ENCODE results near the gene NXNL1. TPM values are rescaled to one million over a fixed set of nuclear protein-coding genes. Genes with fewer than 3 reads are reported as not detected.

The NXNL1 gene
- total and polyA plus RNA-seq, 5 donors from 2014 or later = not detected

DNA sequence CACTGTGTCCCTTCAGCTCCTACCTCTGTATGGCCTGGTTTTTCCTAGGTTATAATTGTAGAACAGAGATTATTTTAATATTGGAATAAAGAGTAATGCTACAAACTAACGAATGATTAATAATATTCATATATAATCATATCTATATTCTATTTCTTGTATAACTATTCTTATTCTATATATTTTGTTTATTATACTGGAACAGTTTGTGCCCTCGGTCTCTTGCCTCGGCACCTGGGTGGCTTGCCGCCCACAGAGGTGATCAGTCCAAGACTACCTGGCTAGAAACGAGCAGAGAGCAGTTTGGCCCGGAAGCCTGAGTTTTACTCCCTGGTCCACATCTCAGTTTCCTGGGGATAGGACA is 5.7 kb upstream of the NXNL1 start:
- H3K4me3 ChIP-seq (ENCODE audit: low read depth, low read length) = no peak overlapping the region
- no peaks in the 10 kb centered on the region for H3K9me3 Mint-ChIP-seq
- no peaks in the 10 kb centered on the region for H3K27me3 ChIP-seq (ENCODE audit: control insufficient read depth, insufficient read depth, low read length)
- H3K27me3 Mint-ChIP-seq = peaks cover 8% of the 10 kb centered on the region
- no peaks in the 10 kb centered on the region for H3K9me3 ChIP-seq (ENCODE audit: control insufficient read depth in 2 of 2, low read length in 2 of 2)
- peak overlapping the region in 2 of 4 donors; percentile 56 to 69 for H3K4me3 Mint-ChIP-seq
- no peak for DNase-seq
- no peaks in the 10 kb centered on the region for H3K36me3 Mint-ChIP-seq
- peaks cover 26% of the 10 kb centered on the region for H3K4me1 ChIP-seq (ENCODE audit: control insufficient read depth, insufficient read depth, low read length, poor library complexity, severe bottlenecking)
- H3K27ac ChIP-seq (ENCODE audit: insufficient read depth, low read length, poor library complexity, severe bottlenecking) = no peak overlapping the region
- H3K4me1 Mint-ChIP-seq = peaks cover 5 to 26% (median 13%) of the 10 kb centered on the region in 4 donors
- peak overlapping the region in 1 of 3 donors; percentile 60 for H3K27ac Mint-ChIP-seq
- ATAC-seq (ENCODE audit: low read depth in 2 of 2) = no peak
- no peaks in the 10 kb centered on the region for H3K36me3 ChIP-seq (ENCODE audit: control insufficient read depth, insufficient read depth, low read length)

DNA sequence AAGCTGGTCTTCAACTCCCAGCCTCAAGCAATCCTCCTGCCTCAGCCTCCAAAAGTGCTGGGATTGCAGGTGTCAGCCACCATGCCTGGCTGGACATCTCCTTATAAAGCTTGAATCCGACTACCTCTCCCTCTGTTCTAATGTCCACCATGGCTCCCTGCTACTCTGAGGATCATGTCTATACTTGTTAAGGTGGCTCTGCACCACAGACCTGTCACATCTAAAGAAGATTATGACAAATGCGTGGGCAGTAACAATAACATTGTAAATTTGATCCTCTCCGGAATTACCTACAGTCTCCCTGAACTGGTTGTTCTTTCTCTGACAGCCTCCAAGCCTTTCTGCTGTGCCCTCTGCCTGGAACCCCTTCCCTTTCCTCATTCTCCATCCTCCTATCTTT is 1.8 kb downstream of the NXNL1 start:
- H3K4me1 Mint-ChIP-seq = peaks cover 0 to 8% (median under 1%) of the 10 kb centered on the region in 4 donors
- no peak overlapping the region for H3K27ac ChIP-seq (ENCODE audit: insufficient read depth, low read length, poor library complexity, severe bottlenecking)
- peaks cover 3% of the 10 kb centered on the region for H3K27me3 ChIP-seq (ENCODE audit: control insufficient read depth, insufficient read depth, low read length)
- no peaks in the 10 kb centered on the region for H3K9me3 Mint-ChIP-seq
- DNase-seq = no peak
- peaks cover 36% of the 10 kb centered on the region for H3K27me3 Mint-ChIP-seq
- no peaks in the 10 kb centered on the region for H3K36me3 Mint-ChIP-seq
- ATAC-seq (ENCODE audit: low read depth in 2 of 2) = no peak
- H3K4me3 Mint-ChIP-seq = no peak overlapping the region
- H3K4me1 ChIP-seq (ENCODE audit: control insufficient read depth, insufficient read depth, low read length, poor library complexity, severe bottlenecking) = no peaks in the 10 kb centered on the region
- no peak overlapping the region for H3K27ac Mint-ChIP-seq
- no peaks in the 10 kb centered on the region for H3K9me3 ChIP-seq (ENCODE audit: control insufficient read depth in 2 of 2, low read length in 2 of 2)
- no peak overlapping the region for H3K4me3 ChIP-seq (ENCODE audit: low read depth, low read length)
- no peaks in the 10 kb centered on the region for H3K36me3 ChIP-seq (ENCODE audit: control insufficient read depth, insufficient read depth, low read length)

DNA sequence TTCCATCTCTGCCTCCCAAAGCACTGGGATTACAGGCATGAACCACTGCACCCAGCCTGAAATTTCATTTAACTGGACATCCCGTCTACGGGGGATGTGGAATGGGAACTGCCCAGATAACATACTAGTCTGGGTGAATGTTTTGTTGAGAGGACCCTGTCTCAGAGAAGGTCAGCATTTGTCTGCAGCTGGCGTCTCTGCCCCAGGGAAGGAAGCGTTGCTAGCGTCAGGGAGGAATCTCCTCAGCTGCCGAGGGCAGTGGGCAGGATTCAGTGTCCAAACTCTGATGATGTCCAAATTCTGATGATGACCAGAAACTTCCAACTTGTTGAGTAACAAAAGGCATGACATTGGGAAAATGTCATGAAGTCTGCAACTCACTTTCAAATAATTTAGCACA is 3.1 kb downstream of the NXNL1 start:
- Mint-ChIP-seq H3K9me3 (peaks cover 0 to 1% (median 0%) of the 10 kb centered on the region in 7 donors), H3K27ac (no peak overlapping the region), H3K4me1 (peaks cover 0 to 11% (median 5%) of the 10 kb centered on the region in 4 donors), H3K4me3 (no peak overlapping the region), H3K36me3 (no peaks in the 10 kb centered on the region), H3K27me3 (peaks cover 41% of the 10 kb centered on the region)
- no peak overlapping the region for H3K27ac ChIP-seq (ENCODE audit: insufficient read depth, low read length, poor library complexity, severe bottlenecking)
- no peaks in the 10 kb centered on the region for H3K9me3 ChIP-seq (ENCODE audit: control insufficient read depth in 2 of 2, low read length in 2 of 2)
- H3K4me1 ChIP-seq (ENCODE audit: control insufficient read depth, insufficient read depth, low read length, poor library complexity, severe bottlenecking) = no peaks in the 10 kb centered on the region
- no peak for ATAC-seq (ENCODE audit: low read depth in 2 of 2)
- no peak overlapping the region for H3K4me3 ChIP-seq (ENCODE audit: low read depth, low read length)
- H3K36me3 ChIP-seq (ENCODE audit: control insufficient read depth, insufficient read depth, low read length) = no peaks in the 10 kb centered on the region
- DNase-seq = no peak
- H3K27me3 ChIP-seq (ENCODE audit: control insufficient read depth, insufficient read depth, low read length) = peaks cover 3% of the 10 kb centered on the region

DNA sequence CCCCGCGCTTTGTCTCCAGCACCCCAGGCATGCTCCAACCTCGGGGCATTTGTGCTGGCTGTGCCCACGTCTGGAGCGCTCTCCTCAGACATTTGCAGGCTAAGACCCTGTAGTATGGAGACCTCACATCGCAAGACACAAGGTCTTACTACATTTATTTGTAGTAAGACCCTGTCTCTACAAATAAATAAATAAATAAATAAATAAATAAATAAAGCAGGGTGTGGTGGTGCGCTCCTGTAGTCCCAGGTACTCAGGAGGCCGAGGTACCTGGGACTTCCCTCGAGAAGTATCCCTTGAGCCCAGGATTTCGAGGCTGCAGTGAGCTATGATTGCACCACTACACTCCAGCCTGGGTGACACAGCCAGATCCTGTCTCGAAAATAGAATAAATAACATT is 4.6 kb downstream of the NXNL1 start:
- DNase-seq (no peak), ATAC-seq (ENCODE audit: low read depth in 2 of 2) (no peak)
- H3K27ac ChIP-seq (ENCODE audit: insufficient read depth, low read length, poor library complexity, severe bottlenecking) = no peak overlapping the region
- H3K27me3 ChIP-seq (ENCODE audit: control insufficient read depth, insufficient read depth, low read length) = peaks cover 3% of the 10 kb centered on the region
- Mint-ChIP-seq H3K4me3 (no peak overlapping the region), H3K36me3 (no peaks in the 10 kb centered on the region), H3K27me3 (peaks cover 41% of the 10 kb centered on the region), H3K9me3 (peaks cover 0 to 1% (median 0%) of the 10 kb centered on the region in 7 donors), H3K4me1 (peaks cover 0 to 11% (median 5%) of the 10 kb centered on the region in 4 donors), H3K27ac (no peak overlapping the region)
- no peaks in the 10 kb centered on the region for H3K9me3 ChIP-seq (ENCODE audit: control insufficient read depth in 2 of 2, low read length in 2 of 2)
- H3K4me3 ChIP-seq (ENCODE audit: low read depth, low read length) = no peak overlapping the region
- no peaks in the 10 kb centered on the region for H3K4me1 ChIP-seq (ENCODE audit: control insufficient read depth, insufficient read depth, low read length, poor library complexity, severe bottlenecking)
- no peaks in the 10 kb centered on the region for H3K36me3 ChIP-seq (ENCODE audit: control insufficient read depth, insufficient read depth, low read length)

DNA sequence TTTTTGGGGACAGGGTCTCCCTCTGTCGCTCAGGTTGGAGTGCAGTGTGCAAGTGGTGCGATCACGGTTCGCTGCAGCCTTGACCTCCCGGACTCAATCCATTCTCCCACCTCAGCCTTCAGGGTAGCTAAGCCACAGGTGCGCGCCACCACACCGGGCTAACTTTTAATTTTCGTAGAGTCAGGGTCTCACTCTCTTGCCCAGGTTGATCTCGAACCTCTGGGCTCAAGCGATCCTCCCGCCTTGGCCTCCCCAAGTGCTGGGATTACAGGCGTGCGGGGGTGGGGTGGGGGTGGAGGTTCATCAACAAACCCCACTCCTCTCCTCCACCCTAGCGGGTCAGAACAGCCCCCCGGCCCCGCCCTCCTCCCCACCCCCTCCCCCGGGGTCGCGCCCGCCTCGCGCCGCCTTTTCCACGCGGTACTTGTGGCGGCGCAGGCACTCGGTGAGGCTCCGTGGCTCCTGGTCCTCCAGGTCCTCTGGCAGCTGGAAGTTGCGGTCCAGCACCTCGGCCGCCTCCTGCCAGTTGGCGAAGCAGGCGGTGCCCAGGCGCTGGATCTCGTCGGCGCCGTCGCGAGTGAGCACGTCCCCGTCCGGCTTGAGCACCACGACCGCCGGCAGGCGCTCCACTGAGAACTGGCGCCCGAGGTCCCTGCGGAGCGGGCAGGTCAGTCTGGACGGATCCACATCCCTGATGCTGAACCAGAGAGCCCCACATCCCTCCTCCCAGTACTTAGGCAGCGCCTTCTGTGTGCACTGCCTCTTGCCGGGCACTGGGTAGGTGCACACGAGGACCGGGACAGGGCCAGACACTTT is 5.2 kb downstream of the NXNL1 start:
- ATAC-seq (ENCODE audit: low read depth in 2 of 2) = no peak

DNA sequence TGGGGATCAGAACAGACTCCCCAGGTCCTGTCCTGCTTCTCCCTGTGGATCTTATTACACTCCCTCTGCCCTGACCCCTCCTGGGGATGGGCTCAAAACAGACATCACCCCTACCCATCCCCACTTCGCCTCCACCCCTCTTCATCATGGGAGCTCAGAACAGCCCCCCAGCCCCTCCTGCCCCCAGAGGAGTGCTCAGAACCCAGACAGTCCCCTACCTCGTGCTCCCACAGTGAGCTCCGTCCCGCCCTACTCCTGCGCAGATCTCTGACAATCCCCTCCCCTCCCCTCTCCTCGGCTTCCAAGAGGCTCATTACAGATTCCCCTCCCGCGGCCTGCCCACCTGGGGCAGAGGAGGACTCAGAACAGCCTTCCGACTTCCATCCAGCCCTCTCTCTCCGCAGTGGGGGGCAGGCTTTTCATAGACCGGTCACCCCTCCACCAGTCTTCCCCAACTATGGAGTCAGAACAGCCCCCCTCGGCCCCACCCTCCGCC is 6.1 kb downstream of the NXNL1 start:
- Histone ChIP-seq H3K27ac (ENCODE audit: insufficient read depth, low read length, poor library complexity, severe bottlenecking) (no peak overlapping the region), H3K36me3 (ENCODE audit: control insufficient read depth, insufficient read depth, low read length) (no peaks in the 10 kb centered on the region), H3K4me1 (ENCODE audit: control insufficient read depth, insufficient read depth, low read length, poor library complexity, severe bottlenecking) (no peaks in the 10 kb centered on the region), H3K4me3 (ENCODE audit: low read depth, low read length) (no peak overlapping the region), H3K27me3 (ENCODE audit: control insufficient read depth, insufficient read depth, low read length) (peaks cover 3% of the 10 kb centered on the region), H3K9me3 (ENCODE audit: control insufficient read depth in 2 of 2, low read length in 2 of 2) (no peaks in the 10 kb centered on the region)
- H3K4me3 Mint-ChIP-seq = no peak overlapping the region
- H3K9me3 Mint-ChIP-seq = peaks cover 0 to 1% (median 0%) of the 10 kb centered on the region in 7 donors
- DNase-seq (no peak), ATAC-seq (ENCODE audit: low read depth in 2 of 2) (no peak)
- peaks cover 0 to 22% (median 12%) of the 10 kb centered on the region in 4 donors for H3K4me1 Mint-ChIP-seq
- peaks cover 51% of the 10 kb centered on the region for H3K27me3 Mint-ChIP-seq
- H3K27ac Mint-ChIP-seq = no peak overlapping the region
- H3K36me3 Mint-ChIP-seq = peaks cover 3% of the 10 kb centered on the region

More for the DNA sequence above, 5.2 kb downstream of the NXNL1 start:
- H3K27me3 Mint-ChIP-seq = peaks cover 42% of the 10 kb centered on the region
- H3K9me3 ChIP-seq (ENCODE audit: control insufficient read depth in 2 of 2, low read length in 2 of 2) = no peaks in the 10 kb centered on the region
- no peak overlapping the region for H3K27ac Mint-ChIP-seq
- no peaks in the 10 kb centered on the region for H3K4me1 ChIP-seq (ENCODE audit: control insufficient read depth, insufficient read depth, low read length, poor library complexity, severe bottlenecking)
- H3K4me1 Mint-ChIP-seq = peaks cover 0 to 14% (median 5%) of the 10 kb centered on the region in 4 donors
- H3K27ac ChIP-seq (ENCODE audit: insufficient read depth, low read length, poor library complexity, severe bottlenecking) = no peak overlapping the region
- no peaks in the 10 kb centered on the region for H3K36me3 ChIP-seq (ENCODE audit: control insufficient read depth, insufficient read depth, low read length)
- H3K4me3 ChIP-seq (ENCODE audit: low read depth, low read length) = no peak overlapping the region
- H3K36me3 Mint-ChIP-seq = no peaks in the 10 kb centered on the region
- H3K9me3 Mint-ChIP-seq = peaks cover 0 to 1% (median 0%) of the 10 kb centered on the region in 7 donors
- H3K27me3 ChIP-seq (ENCODE audit: control insufficient read depth, insufficient read depth, low read length) = peaks cover 3% of the 10 kb centered on the region
- H3K4me3 Mint-ChIP-seq = no peak overlapping the region
- no peak for DNase-seq

GRCh38 chr19:17451820-17452219 is 8.9 kb downstream of the NXNL1 start:
- no peak overlapping the region for H3K4me3 Mint-ChIP-seq
- DNase-seq (no peak), ATAC-seq (ENCODE audit: low read depth in 2 of 2) (no peak)
- peaks cover 0 to 26% (median 12%) of the 10 kb centered on the region in 4 donors for H3K4me1 Mint-ChIP-seq
- H3K4me1 ChIP-seq (ENCODE audit: control insufficient read depth, insufficient read depth, low read length, poor library complexity, severe bottlenecking) = peaks cover 10% of the 10 kb centered on the region
- no peak overlapping the region for H3K27ac ChIP-seq (ENCODE audit: insufficient read depth, low read length, poor library complexity, severe bottlenecking)
- H3K27ac Mint-ChIP-seq = no peak overlapping the region
- no peaks in the 10 kb centered on the region for H3K27me3 ChIP-seq (ENCODE audit: control insufficient read depth, insufficient read depth, low read length)
- H3K4me3 ChIP-seq (ENCODE audit: low read depth, low read length) = no peak overlapping the region
- peaks cover 3% of the 10 kb centered on the region for H3K36me3 Mint-ChIP-seq
- H3K27me3 Mint-ChIP-seq = peaks cover 36% of the 10 kb centered on the region
- H3K36me3 ChIP-seq (ENCODE audit: control insufficient read depth, insufficient read depth, low read length) = no peaks in the 10 kb centered on the region
- no peaks in the 10 kb centered on the region for H3K9me3 ChIP-seq (ENCODE audit: control insufficient read depth in 2 of 2, low read length in 2 of 2)
- H3K9me3 Mint-ChIP-seq = peaks cover 0 to 1% (median 0%) of the 10 kb centered on the region in 7 donors
